Hippocampal formation (tissue), 2 donors: ENCODE results near the gene PRR7.

Source experiments
- DNase-seq, 2 donors: peaks; one replicate each; lab custom pipeline; 2025; lab: John Stamatoyannopoulos, UW

The PRR7 gene

GRCh38 chr5:177469750-177470525, 23.3 kb downstream of the PRR7 start:
- DNase-seq = no peak

DNA sequence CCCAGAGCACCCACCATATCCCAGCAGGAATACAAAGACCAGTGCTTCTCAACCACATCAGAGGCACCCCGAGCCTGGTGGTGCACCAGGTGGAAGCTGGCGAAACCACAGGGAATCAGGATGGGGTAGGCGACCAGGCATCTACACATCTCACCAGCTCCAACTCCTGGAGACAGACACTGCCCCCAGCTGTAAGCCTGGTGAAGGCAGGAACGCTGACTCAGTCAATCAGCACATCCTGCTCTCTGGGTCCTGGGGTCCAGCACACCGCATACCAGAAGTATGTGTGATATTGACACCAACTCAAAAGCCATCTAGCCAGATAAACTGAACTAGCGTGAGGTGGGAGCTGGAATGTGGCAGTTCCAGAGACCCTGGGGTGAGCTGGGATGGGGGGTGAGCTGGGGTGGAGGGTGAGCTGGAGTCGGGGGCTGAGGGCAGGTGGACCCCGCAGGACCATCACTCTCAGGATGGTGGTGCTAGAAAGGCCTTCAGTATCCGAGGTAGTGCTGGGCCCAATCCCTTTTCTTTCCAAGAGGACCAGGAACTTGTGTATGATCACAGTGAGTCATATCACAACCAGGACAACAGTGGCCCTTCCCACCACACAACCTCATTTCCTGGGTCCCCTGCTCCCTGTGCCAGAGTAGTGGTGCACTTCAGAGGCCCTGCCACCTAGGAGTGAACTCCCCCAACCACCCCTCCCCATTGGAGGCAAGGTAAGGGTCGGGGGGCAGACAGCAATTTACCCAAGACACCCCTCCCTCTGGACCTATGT, 24.3 kb downstream of the PRR7 start:
- DNase-seq = no peak

GRCh38 chr5:177471610-177472356, 25.2 kb downstream of the PRR7 start:
- no peak for DNase-seq

DNA sequence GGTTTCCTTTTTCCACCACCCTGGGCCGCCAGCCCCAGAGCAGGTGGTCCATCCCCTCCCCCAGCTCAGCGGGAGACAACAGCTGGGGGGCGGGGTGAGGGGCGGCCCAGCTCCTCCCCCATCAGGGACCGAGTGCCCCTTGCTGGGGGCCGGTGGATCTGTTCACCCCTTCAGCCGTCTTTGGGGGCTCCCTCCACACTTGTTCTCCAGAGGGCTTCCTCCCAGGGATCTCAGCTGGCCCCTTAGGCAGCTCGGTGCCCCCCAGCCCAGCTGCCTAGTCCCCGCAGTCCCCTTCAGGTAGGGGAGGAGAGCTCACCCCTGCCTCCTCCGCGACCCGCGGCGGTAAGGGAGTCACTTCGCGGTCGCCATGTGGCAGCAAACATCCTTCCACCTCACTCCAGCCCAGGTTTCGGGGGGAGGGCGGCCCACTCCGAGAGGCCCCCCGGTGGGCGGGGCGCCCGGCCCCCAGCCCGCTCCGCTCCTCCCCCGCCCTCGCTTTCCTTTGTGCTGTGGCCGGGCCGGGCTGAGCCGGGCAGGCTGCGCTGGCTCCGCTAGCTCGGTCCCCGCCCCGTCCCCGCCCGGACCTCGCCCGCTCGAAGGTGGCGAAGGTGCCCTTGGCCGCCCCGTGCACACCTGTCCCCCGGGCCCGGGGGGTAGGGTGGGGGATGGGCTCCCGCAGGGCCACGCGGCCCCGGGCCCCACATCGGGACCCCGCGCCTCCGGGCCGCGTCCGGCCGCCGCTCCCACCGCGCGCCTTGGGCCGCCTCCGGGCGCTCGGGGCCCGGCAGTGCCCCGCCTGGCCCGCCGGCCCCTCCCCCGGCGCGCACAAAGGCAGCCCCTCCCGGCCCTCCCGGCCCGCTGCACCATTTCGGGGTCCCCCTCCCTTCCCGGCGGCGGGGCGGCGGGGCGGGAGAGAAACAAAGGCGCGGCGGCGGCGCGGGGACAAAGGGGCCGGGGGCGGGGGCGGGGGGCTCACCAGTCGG, 26.1 kb downstream of the PRR7 start:
- DNase-seq = no peak

DNA sequence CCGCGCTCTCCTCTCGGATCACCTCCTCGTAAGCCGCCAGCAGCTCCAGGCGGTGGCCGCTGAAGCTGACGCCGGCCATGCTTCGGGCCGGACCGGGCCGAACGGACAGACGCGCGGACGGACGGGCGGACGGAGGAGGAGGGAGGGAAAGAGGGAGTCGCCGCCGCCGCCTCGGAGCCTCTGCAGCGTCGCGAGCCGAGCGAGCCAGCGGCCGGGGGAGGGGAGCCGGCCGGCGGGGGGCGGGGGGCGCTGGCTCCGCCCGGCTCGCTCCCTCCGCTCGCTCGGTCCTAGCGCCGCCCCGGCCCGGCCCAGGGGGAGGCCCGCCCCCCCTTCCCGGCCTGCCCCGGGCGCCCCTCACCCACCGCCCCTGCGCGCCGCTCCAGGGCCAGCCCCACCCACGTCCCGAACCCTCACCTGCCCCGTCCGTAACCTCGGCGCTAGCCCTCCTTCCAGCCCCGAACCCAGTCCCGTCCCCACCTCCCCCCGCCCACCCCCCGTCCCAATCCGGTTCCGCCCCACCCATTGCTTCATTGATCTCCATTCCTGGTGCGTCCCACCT, 26.9 kb downstream of the PRR7 start, which contains the start of gene DBN1:
TSS of gene DBN1 (minus strand) at position 192 of the 559 bp plus-strand sequence. CDS start at position 79, 113 bp downstream.
- no peak for DNase-seq

GRCh38 chr5:177474002-177474476, 27.4 kb downstream of the PRR7 start:
- no peak for DNase-seq

GRCh38 chr5:177474846-177475562, 28.4 kb downstream of the PRR7 start:
- DNase-seq = no peak

DNA sequence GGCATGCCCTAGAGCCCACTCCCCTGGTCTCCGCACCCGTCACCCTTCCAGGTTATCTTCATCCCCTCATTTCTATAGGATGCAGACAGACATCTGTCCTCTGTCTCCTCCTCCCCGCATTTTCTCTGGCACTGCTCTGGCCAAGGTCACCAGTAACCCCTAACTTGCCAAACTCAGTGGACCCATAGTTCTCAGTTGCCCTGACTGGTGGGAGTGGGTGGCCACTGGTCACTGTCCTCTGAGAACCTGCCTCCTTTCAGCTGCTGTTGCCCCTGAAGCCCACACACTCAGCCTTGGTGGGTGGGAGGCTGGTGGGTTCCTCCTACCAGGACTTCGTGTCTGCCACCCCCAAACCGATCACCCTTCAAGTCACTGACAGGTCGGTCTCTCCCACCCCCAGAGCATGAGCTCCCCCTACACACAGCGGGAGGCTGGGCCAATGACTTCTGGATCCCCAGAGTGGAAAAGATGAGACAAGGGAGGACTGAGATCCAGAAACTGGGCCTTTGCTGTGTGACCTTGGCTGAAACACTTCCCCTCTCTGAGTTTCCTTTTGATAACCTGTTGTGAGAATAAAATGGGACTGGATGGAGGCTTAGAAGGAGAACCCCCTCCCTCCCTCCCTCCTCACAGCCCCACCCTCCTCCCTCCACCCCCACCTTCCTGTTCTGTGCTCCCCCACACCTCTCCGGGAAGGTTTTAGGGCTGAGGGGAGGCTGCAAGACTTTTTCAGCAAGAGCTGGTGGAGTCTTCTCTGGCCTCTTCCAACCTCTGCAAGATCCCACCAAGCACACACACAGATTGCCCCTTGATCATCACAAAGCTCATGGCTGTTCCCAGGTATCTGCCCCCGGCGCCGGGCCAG, 29.2 kb downstream of the PRR7 start:
- DNase-seq = no peak

DNA sequence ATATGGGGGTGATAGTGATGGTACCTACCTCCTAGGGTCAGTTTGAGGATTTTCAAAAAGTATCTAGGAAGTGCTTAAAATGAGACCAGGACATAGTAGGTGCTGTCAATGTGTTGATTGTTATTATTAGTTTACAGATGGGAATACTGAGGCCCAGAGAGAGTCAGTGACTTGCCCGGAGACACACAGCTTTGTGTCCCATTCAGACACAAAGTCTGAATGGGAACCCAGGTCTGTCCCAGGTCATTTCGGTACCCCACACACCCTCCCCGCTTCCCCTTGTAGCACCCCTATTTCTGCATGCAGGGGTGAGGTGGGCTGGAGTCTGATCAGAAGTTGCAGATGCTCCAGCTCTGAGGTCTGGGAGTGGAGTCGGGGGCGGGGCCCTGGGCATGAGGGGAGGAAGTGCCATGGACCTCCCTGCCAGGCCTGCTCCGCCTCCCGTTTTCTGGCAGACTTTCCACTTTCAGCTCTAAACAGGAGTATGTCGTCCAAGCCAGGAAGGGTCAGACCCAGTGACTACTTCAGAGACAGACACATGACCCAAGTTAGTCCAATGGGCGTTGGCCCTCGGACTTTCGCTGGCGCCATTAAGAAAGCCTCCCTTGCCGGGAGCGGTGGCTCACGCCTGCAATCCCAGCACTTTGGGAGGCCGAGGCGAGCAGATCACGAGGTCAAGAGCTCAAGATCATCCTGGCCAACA, 30.1 kb downstream of the PRR7 start:
- no peak for DNase-seq

GRCh38 chr5:177477701-177478477, 31.3 kb downstream of the PRR7 start:
- DNase-seq = no peak

- no peak for DNase-seq
Observed at GRCh38 chr5:177478711-177479646, 32.4 kb downstream of the PRR7 start.

DNA sequence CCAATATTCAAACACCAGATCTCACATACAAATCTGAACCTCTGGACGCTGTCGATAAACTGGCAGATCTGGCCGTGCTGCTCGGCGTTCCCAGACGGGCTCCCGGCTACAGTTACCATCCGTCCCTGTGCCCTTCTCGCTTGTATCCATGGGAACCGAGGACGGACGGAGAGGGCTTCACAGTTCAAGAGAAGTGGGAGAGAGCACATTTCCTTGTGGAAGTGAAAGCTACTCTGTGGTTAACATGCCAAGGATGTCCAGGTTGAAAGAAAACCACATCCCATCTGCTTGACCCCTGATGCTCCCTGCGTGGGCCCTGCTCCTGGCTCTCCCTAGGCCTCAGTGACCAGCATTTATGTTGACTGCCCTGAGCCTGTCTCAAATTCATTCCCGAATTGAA, 33.2 kb downstream of the PRR7 start:
- no peak for DNase-seq

- DNase-seq = no peak
Observed at GRCh38 chr5:177482359-177482795, 35.8 kb downstream of the PRR7 start.

DNA sequence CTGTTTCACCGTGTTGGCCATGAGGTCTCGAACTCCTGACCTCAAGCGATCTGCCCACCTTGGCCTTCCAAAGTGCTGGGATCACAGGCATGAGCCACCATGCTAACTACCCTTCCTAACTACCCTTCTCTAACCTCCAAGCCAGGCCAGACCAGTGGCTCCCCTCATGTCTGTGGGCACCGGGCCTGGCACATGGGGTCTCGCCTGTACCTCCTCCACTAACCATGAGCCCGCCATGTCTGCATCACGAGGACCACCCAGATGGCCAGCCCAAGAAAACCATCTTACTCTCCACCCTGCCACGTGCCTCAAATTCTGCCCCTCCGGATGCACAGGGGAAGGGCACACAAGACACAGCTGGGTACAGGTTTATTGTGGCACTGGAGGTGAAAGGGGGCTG, 36.4 kb downstream of the PRR7 start:
- DNase-seq = no peak

DNA sequence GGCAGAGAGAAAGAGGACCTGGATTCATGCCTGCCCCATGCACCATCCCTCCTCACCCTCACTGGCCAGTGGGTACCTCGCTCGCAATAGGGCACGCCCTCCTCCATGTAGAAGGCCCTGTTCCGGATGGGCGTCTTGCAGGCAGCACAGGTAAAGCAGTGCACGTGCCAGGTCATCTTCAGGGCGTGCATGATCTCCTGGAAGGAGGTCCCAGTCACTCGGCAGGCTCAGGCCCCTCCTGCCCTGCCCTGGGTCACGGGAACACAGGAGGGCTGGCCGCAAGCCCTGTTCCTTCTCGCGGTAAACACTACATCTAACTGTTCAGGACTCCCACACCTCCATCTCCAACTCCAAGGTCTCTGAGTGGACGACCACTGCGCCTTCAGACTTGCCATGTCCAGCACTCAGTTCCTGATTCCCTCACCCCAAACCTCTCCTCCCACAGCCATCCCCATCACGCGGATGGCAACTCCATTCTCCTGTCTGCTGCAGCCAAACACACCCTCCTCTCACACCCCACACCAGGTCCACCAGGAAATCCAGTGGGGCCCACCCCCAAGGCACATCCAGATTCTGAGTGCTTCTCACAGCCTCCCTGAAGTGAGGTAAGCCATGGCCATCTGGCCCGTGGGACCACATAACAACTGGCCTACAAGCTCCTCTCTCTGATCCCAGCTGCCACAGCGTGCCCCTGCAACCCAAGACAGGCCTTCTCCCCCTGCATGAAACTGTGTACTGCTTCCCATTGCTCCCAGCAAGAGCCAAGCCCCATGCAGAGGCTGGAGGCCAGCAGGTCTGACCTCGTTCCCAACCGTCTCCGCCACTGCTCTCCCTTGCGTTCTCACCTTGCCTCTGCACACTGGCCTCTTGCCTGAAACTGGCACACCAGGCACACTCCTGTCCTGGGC, 37.6 kb downstream of the PRR7 start:
- no peak for DNase-seq
